GM12875 (cell line): Measurements from ENCODE around the gene GINS1.

Experiments
- H3K4me3 ChIP-seq: one replicate; pipeline ENCODE4 v1.5.1; 2011; ENCODE audit warnings: low read depth, low read length, control low read depth
- TF ChIP-seq, protein P1 (sequence below): IDR thresholded peaks from 2 replicates; pipeline ENCODE4 v1.5.1; 2011; ENCODE audit warnings: low read depth, mild to moderate bottlenecking, control low read depth, inconsistent platforms, low read length, moderate library complexity, borderline replicate concordance; ENCODE audit not compliant: insufficient read depth

GINS1 gene

DNA sequence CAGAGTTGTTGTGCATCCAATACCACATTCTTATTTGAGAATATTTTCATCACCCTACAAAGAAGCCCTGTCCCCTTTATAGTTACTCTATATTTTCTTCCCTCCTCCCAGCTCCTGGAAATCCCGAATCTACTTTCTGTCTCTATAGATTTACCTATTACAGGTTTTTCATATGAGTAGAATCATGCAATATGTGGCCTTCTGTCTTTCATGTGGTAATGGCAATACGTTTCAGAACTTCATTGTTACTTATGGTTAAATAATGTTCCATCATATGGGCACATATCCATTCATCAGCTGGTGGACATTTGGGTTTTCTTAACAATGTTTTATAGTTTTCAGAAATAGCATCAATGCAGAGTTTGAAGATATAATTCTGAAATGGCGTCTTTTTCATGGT lies 17.1 kb downstream of the GINS1 start:
- TF ChIP-seq, protein P1, sequence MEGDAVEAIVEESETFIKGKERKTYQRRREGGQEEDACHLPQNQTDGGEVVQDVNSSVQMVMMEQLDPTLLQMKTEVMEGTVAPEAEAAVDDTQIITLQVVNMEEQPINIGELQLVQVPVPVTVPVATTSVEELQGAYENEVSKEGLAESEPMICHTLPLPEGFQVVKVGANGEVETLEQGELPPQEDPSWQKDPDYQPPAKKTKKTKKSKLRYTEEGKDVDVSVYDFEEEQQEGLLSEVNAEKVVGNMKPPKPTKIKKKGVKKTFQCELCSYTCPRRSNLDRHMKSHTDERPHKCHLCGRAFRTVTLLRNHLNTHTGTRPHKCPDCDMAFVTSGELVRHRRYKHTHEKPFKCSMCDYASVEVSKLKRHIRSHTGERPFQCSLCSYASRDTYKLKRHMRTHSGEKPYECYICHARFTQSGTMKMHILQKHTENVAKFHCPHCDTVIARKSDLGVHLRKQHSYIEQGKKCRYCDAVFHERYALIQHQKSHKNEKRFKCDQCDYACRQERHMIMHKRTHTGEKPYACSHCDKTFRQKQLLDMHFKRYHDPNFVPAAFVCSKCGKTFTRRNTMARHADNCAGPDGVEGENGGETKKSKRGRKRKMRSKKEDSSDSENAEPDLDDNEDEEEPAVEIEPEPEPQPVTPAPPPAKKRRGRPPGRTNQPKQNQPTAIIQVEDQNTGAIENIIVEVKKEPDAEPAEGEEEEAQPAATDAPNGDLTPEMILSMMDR: no peak
- H3K4me3 ChIP-seq: no peak overlapping the region

DNA sequence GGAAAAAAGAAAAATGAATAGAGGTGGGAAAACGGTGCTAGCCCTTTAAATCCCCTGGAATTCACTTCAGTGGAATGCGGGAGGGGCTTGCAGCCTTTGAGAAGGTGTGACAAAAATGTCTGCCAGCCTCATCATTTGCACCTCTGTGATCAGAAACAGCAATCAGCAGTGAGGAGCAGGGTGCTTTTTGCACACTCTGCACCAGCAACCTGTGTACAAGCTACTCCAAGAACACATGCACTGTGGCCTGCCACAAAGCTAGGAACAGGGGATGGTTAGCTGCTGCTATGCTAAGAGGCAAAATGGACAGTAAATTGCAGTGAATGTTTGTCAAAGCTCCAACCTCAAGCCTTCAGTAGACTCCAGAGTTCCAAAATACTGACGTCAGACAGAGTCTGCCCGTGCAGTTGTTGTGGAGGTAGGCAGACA lies 29.7 kb downstream of the GINS1 start:
- no peak overlapping the region for H3K4me3 ChIP-seq
- TF ChIP-seq, protein P1: no peak

DNA sequence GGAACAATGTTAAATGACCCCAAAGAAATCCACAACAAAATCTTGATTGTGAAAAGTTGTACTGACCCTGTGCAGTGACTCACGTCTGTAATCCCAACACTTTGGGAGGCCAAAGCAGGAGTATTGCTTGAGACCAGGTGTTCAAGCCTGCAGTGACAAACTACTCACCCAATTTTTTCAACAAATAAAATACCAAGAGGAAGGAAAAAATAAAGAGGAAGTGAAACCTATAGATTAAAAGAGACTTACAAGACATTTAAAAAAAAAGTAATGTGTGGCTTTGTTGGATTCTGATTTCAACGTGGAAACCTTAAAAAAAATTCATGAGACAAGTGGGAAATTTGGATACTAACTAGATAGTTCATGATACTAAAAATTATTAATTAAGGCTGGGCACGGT lies 31.9 kb downstream of the GINS1 start:
- TF ChIP-seq, protein P1: no peak
- no peak overlapping the region for H3K4me3 ChIP-seq

DNA sequence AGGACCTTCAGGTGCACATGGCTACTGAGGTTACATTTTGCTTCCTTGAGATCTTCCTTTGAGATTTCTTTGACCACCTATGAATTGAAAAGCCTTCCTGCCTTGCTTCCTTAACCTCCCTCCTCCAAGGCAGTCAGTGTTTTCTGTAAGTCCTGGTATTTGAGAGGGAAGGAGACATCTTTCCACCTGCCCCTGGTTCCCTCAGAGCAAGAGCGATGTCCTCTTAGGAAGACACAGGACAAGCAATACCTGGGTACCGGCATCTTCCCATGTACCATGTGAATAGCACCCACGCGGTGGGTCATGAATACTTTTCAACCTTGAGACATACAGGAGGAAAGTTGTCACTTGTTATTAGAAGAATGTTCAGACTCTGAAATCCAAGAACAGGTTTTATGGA lies 37.1 kb downstream of the GINS1 start:
- no peak overlapping the region for H3K4me3 ChIP-seq
- TF ChIP-seq, protein P1: no peak

DNA sequence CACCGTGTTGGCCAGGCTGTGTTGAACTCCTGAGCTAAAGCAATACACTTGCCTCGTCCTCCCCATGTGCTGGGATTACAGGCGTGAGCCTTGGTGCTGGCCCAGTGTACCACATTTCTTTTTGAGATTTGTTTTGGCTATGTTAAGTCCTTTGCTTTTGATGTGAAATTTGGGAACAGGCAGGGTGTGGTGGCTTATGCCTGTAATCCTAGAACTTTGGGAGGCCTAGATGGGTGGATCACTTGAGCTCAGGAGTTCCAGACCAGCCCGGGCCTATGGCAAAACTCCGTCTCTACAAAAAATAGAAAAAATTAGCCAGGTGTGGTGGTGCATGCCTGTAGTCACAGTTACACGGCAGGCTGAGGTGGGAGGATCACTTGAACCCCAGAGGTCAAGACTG lies 40.2 kb downstream of the GINS1 start:
- H3K4me3 ChIP-seq: no peak overlapping the region
- TF ChIP-seq, protein P1: no peak

DNA sequence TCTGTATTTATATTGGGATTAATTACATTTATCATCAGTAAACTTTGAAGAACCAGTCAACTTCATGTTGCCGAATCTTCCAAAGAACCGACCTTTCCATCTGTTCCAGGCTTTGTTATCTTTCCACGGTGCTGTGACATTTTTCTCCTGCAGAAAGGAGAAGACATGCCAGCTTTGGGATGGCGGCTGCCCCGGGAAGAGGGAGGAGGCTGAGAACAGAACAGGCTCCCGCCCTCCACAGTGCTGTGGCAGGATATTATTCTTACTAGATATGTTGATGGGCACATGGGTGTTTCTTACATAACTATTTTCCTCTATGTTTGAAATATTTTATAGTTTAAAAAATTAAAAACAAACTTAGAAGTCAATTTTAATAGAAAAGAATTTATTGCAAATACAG lies 44.9 kb downstream of the GINS1 start:
- H3K4me3 ChIP-seq: no peak overlapping the region
- TF ChIP-seq, protein P1: no peak

DNA sequence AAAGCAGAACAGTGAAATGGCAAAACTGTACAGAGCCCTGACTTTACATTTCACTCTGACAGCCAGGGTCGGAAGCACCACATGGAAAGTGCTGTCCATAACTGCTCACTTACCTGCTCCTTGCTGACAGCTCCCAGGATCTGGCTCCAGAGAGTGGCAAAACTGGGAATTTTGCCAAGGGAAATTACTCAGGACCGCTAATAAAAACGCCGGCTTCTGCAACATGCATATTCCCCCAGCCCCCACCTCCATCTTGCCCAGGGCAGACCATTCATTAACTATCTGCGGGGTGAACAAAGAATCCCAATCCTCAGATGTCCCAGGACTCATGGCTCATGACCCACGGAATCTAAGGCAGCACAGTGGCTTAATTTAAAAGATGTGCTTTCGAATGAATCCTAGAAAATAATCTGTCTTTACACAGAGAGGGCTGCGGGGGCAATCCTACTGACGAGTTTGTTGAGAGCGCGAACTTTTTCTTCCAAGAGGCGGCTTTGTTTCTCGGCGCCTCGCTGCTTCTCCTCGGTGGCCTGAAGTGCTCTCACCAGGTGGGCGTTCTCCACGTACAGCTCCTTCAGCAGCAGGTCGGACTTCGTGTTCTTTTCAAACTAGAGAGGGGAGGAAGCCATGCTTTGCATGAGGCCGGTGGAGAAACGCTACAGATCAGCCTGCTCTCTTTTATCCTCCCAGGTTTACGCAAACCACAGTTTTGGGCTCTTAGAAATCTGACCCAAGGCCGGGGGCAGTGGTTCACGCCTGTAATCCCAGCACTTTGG lies 45.8 kb downstream of the GINS1 start:
- H3K4me3 ChIP-seq: no peak overlapping the region
- TF ChIP-seq, protein P1: no peak
